Esophagus muscularis mucosa (tissue), 4 donors: ENCODE results near the gene C11orf21. TPM values are rescaled to one million over a fixed set of nuclear protein-coding genes. Genes with fewer than 3 reads are reported as not detected.

Experiments used
- DNase-seq: peaks from one replicate; pipeline ENCODE4 v3.0.0-alpha.2; 2017; ENCODE audit errors: extremely low spot score
- H3K27ac ChIP-seq, 4 donors: fragments of 200-600 bp; sonication (generic); replicated peaks in 1 of 4; 1 replicate in 3 of 4; 2 replicates in 1 of 4; pipeline ENCODE4 v1.5.1; 2016 to 2019; ENCODE audit warnings: mild to moderate bottlenecking in 1 of 4
- H3K27me3 ChIP-seq, 4 donors: fragments of 200-600 bp; sonication (generic); one replicate each; pipeline versions ENCODE4 v1.5.1 to v1.6.0; 2016 to 2019
- H3K36me3 ChIP-seq, 4 donors: fragments of 200-600 bp; sonication (generic); one replicate each; pipeline ENCODE4 v1.5.1; 2016 to 2019
- H3K4me1 ChIP-seq, 4 donors: fragments of 200-600 bp; sonication (generic); one replicate each; pipeline ENCODE4 v1.5.1; 2016 to 2019
- H3K4me3 ChIP-seq, 4 donors: fragments of 200-600 bp; sonication (generic); 1 replicate in 2 of 4; 2 replicates in 2 of 4; pipeline ENCODE4 v1.5.1; 2016 to 2019; ENCODE audit warnings: mild to moderate bottlenecking in 4 of 4, moderate library complexity in 1 of 4
- H3K9me3 ChIP-seq, 4 donors: fragments of 200-600 bp; sonication (generic); 1 replicate in 3 of 4; 2 replicates in 1 of 4; pipeline ENCODE4 v1.5.1; 2016 to 2019
- EP300 ChIP-seq: sonication (generic); formaldehyde crosslinking; IDR thresholded peaks from one replicate; pipeline ENCODE4 v1.6.1; 2017; ENCODE audit warnings: antibody characterized with exemption
- POLR2A ChIP-seq: fragments of 450-650 bp; IDR thresholded peaks from one replicate; pipeline ENCODE4 v1.6.1; 2017; ENCODE audit warnings: antibody characterized with exemption, moderate library complexity, mild to moderate bottlenecking, low read depth
- POLR2AphosphoS5 ChIP-seq, 2 donors: sonication (generic); formaldehyde crosslinking; IDR thresholded peaks; one replicate each; pipeline ENCODE4 v1.6.1; 2017; ENCODE audit warnings: antibody characterized with exemption in 2 of 2
- WGBS: methylation state at CpG from one replicate; pipeline ENCODE4 v1.1.5; 2018; 5-methylcytosine and 5-hydroxymethylcytosine counted together
- intact Hi-C: fragments of 100-400 bp; cut with DNase I; formaldehyde crosslinking; loops from one replicate; pipeline ENCODE4 v1.15.1; 2023
- total RNA-seq, 4 donors: library from RNA; depleted of rRNA; stranded (reverse); fragments of >200 nt; gene quantifications; one replicate each; pipeline versions ENCODE4 v1.1.0 to v1.2.1, GENCODE V29; 2016
- TF ChIP-seq, protein P1 (sequence below), 3 experiments: fragments of 200-600 bp in 2 of 3; fragments of 450-650 bp in 1 of 3; sonication (generic) in 2 of 3; IDR thresholded peaks; one replicate each; pipeline ENCODE4 v1.5.1; 2017 to 2019; ENCODE audit warnings: antibody characterized with exemption in 3 of 3, mild to moderate bottlenecking in 2 of 3, moderate library complexity in 1 of 3

C11orf21 gene
- total RNA-seq, 4 donors from 2014 or later, result 0.29 to 1.2 (median 0.83) TPM; not detected in 1

- TF ChIP-seq, protein P1, sequence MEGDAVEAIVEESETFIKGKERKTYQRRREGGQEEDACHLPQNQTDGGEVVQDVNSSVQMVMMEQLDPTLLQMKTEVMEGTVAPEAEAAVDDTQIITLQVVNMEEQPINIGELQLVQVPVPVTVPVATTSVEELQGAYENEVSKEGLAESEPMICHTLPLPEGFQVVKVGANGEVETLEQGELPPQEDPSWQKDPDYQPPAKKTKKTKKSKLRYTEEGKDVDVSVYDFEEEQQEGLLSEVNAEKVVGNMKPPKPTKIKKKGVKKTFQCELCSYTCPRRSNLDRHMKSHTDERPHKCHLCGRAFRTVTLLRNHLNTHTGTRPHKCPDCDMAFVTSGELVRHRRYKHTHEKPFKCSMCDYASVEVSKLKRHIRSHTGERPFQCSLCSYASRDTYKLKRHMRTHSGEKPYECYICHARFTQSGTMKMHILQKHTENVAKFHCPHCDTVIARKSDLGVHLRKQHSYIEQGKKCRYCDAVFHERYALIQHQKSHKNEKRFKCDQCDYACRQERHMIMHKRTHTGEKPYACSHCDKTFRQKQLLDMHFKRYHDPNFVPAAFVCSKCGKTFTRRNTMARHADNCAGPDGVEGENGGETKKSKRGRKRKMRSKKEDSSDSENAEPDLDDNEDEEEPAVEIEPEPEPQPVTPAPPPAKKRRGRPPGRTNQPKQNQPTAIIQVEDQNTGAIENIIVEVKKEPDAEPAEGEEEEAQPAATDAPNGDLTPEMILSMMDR (IDR thresholded peaks at IDR 0.05), result no peak
- TF ChIP-seq POLR2A, result no peak
- TF ChIP-seq EP300, result no peak
- TF ChIP-seq POLR2AphosphoS5 (IDR thresholded peaks at IDR 0.05), result no peak
- intact Hi-C loops, result no loop called here
- H3K4me1 ChIP-seq, result peaks cover 20 to 30% (median 28%) of the 10 kb centered on the region in 4 donors
- H3K4me3 ChIP-seq, result no peak overlapping the region
- peaks cover 0 to 78% (median 33%) of the 10 kb centered on the region in 4 donors for H3K27me3 ChIP-seq
- no peaks in the 10 kb centered on the region for H3K9me3 ChIP-seq
- no peaks in the 10 kb centered on the region for H3K36me3 ChIP-seq
- DNase-seq, result peak; percentile 79
- WGBS, result 84% methylated on average over 15 of the region's 15 CpGs
- no peak overlapping the region for H3K27ac ChIP-seq
Measured at GRCh38 chr11:2273311-2273710, 28.4 kb downstream of the C11orf21 start.

- Histone ChIP-seq H3K4me1 (peaks cover 21 to 30% (median 28%) of the 10 kb centered on the region in 4 donors), H3K4me3 (no peak overlapping the region), H3K27me3 (peaks cover 0 to 78% (median 35%) of the 10 kb centered on the region in 4 donors), H3K27ac (no peak overlapping the region), H3K36me3 (no peaks in the 10 kb centered on the region), H3K9me3 (no peaks in the 10 kb centered on the region)
- intact Hi-C loops, result no loop called here
- peak; percentile 85 for DNase-seq
- 88% methylated on average over 7 of the region's 7 CpGs for WGBS
- TF ChIP-seq, protein P1 (IDR thresholded peaks at IDR 0.05), result no peak
- no peak for TF ChIP-seq POLR2A
- no peak for TF ChIP-seq EP300
- TF ChIP-seq POLR2AphosphoS5 (IDR thresholded peaks at IDR 0.05), result no peak
Measured at GRCh38 chr11:2272946-2273280, 28.8 kb downstream of the C11orf21 start.

DNA sequence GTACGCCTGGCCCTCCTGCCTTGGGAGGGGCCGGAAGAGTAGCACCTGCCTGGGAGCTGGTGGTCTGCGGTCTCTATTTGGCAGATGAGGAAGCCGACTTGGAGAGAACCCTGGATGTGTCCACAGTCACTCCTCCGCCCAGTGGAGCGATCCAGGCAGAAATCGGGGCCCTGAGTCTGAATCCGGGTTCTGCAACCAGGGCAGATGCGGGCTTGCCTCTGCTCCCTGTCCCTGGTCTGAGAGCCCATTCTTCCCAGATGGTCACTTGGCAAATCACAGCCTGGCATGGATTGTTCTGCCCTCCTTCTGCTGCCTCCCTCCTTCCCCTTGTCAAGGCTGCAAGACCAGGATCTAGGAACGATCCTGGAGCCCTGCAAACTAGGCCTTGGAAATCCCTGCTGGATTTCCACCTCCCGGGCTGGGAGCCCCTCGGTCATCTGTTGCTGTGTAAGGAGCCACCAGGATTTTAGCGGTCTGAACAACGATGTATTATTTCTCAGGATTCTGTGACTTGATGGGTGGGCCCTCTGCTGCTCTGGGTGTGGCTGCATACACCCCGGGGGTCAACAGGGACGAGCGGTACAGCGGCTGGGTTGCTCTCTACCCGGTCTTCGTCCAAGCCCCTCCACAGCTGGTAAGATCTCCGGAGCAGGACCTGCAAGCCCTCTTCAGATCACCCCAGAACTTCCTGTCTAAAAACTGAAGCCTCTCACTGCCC lies 29.3 kb downstream of the C11orf21 start:
- H3K27ac ChIP-seq, result no peak overlapping the region
- H3K4me3 ChIP-seq, result no peak overlapping the region
- DNase-seq, result no peak
- TF ChIP-seq POLR2AphosphoS5 (IDR thresholded peaks at IDR 0.05), result no peak
- no peak for TF ChIP-seq POLR2A
- TF ChIP-seq, protein P1 (IDR thresholded peaks at IDR 0.05), result no peak
- TF ChIP-seq EP300, result no peak
- 89% methylated on average over 8 of the region's 21 CpGs for WGBS
- intact Hi-C loops, result no loop called here
- H3K27me3 ChIP-seq, result peaks cover 0 to 82% (median 35%) of the 10 kb centered on the region in 4 donors
- H3K4me1 ChIP-seq, result peaks cover 21 to 30% (median 28%) of the 10 kb centered on the region in 4 donors
- no peaks in the 10 kb centered on the region for H3K36me3 ChIP-seq
- H3K9me3 ChIP-seq, result no peaks in the 10 kb centered on the region

GRCh38 chr11:2271327-2272227 lies 30.1 kb downstream of the C11orf21 start:
- TF ChIP-seq, protein P1 (IDR thresholded peaks at IDR 0.05), result no peak
- TF ChIP-seq EP300 (no peak), POLR2AphosphoS5 (IDR thresholded peaks at IDR 0.05) (no peak), POLR2A (no peak)
- Histone ChIP-seq H3K4me3 (peak overlapping the region in 1 of 4 donors; percentile 54), H3K4me1 (peaks cover 21 to 30% (median 28%) of the 10 kb centered on the region in 4 donors), H3K27me3 (peaks cover 0 to 88% (median 35%) of the 10 kb centered on the region in 4 donors), H3K36me3 (no peaks in the 10 kb centered on the region), H3K9me3 (no peaks in the 10 kb centered on the region), H3K27ac (no peak overlapping the region)
- peak; percentile 78 for DNase-seq
- WGBS, result 28% methylated on average over 26 of the region's 45 CpGs
- intact Hi-C loops, result no loop called here
